ENCODE results near the gene C17orf107. TPM values are rescaled to one million over a fixed set of nuclear protein-coding genes. Genes with fewer than 3 reads are reported as not detected.

Gene C17orf107
- total RNA-seq, 1 donor from 2014 or later = 1.1 TPM

GRCh38 chr17:4947010-4947410, 47.7 kb downstream of the C17orf107 start:
- Histone ChIP-seq H3F3A (ENCODE audit: low read depth) (peaks cover 89% of the 10 kb centered on the region), H3K9ac (peak overlapping the region; percentile 62), H3K27me3 (no peaks in the 10 kb centered on the region), H3K9me3 (ENCODE audit: low read depth) (no peaks in the 10 kb centered on the region), H2AFZ (replicated peaks) (no peak overlapping the region), H3K4me3 (peak overlapping the region; percentile 77), H3K4me2 (peak overlapping the region; percentile 87), H3K27ac (peak overlapping the region; percentile 71), H3K4me1 (peaks cover 20% of the 10 kb centered on the region), H3K36me3 (no peaks in the 10 kb centered on the region), H4K20me1 (ENCODE audit: low read depth) (peaks cover 42% of the 10 kb centered on the region), H3K79me2 (ENCODE audit: low read depth) (peaks cover 67% of the 10 kb centered on the region)
- Mint-ChIP-seq H3K27ac (peak overlapping the region; percentile 88), H3K36me3 (peaks cover 24% of the 10 kb centered on the region), H3K4me3 (peak overlapping the region; percentile 93), H3K27me3 (ENCODE audit: insufficient read depth, low read depth) (peaks cover 17% of the 10 kb centered on the region), H3K4me1 (peaks cover 41% of the 10 kb centered on the region), H3K9me3 (no peaks in the 10 kb centered on the region)
- DNase-seq (ENCODE audit: low spot score) = peak; percentile 44
- TF ChIP-seq EZH2 (IDR thresholded peaks at IDR 0.05) = no peak
- TF ChIP-seq, protein P1, sequence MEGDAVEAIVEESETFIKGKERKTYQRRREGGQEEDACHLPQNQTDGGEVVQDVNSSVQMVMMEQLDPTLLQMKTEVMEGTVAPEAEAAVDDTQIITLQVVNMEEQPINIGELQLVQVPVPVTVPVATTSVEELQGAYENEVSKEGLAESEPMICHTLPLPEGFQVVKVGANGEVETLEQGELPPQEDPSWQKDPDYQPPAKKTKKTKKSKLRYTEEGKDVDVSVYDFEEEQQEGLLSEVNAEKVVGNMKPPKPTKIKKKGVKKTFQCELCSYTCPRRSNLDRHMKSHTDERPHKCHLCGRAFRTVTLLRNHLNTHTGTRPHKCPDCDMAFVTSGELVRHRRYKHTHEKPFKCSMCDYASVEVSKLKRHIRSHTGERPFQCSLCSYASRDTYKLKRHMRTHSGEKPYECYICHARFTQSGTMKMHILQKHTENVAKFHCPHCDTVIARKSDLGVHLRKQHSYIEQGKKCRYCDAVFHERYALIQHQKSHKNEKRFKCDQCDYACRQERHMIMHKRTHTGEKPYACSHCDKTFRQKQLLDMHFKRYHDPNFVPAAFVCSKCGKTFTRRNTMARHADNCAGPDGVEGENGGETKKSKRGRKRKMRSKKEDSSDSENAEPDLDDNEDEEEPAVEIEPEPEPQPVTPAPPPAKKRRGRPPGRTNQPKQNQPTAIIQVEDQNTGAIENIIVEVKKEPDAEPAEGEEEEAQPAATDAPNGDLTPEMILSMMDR (IDR thresholded peaks at IDR 0.05) = no peak
- TF ChIP-seq EZH2phosphoT487 (IDR thresholded peaks at IDR 0.05) = no peak

- Histone ChIP-seq H3K27ac (peak overlapping the region; percentile 71), H3F3A (ENCODE audit: low read depth) (peaks cover 89% of the 10 kb centered on the region), H3K9ac (peak overlapping the region; percentile 62), H3K4me2 (peak overlapping the region; percentile 87), H4K20me1 (ENCODE audit: low read depth) (peaks cover 39% of the 10 kb centered on the region), H3K4me3 (peak overlapping the region; percentile 77), H2AFZ (replicated peaks) (peak overlapping the region; percentile 39), H3K36me3 (no peaks in the 10 kb centered on the region), H3K27me3 (no peaks in the 10 kb centered on the region), H3K79me2 (ENCODE audit: low read depth) (peaks cover 61% of the 10 kb centered on the region), H3K4me1 (peaks cover 22% of the 10 kb centered on the region), H3K9me3 (ENCODE audit: low read depth) (no peaks in the 10 kb centered on the region)
- Mint-ChIP-seq H3K36me3 (peaks cover 24% of the 10 kb centered on the region), H3K27ac (peak overlapping the region; percentile 93), H3K4me1 (peaks cover 40% of the 10 kb centered on the region), H3K27me3 (ENCODE audit: insufficient read depth, low read depth) (peaks cover 16% of the 10 kb centered on the region), H3K9me3 (no peaks in the 10 kb centered on the region), H3K4me3 (peak overlapping the region; percentile 93)
- DNase-seq (ENCODE audit: low spot score) = peak; percentile 81
- TF ChIP-seq EZH2 (IDR thresholded peaks at IDR 0.05) (no peak), EZH2phosphoT487 (IDR thresholded peaks at IDR 0.05) (no peak)
- TF ChIP-seq, protein P1 (IDR thresholded peaks at IDR 0.05) = no peak
Observed at GRCh38 chr17:4947411-4948165, 48.3 kb downstream of the C17orf107 start.

DNA sequence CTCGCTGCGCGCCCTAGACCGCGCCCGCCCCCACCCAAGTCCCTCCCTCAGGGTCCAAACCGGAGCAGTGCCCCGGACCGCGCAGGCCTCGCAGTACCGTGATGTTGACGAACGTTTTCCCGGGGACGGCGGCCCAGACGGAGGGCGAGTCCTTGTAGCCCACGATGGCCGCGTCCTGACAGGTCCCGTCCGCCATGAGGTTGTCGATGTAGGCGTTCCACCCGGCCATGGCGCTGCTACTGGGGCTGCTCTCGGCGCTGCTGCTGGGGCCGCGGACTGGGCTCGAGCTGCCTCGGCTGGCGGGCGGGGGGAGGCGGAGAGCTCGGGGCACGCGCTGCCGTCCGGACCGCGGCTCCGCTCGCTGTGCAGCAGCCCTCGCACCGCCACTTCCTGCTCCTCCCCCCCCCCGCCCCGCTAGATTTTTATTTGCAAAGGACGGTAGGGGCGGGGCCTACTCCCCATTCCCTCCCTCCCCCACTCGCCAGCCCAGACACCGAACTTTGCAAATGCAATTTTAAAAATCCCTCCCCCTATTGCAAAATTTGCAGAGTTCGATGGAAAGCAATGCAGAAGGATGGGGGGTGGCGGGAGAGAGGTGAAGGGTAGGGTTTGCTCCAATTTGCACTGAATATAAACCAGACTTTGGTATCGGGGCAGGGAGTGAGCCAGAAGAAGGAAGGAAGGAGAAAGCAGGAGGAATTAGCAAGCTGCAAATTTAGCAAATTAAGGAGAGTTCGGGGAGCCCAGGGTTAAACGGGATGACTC, 49.0 kb downstream of the C17orf107 start, which contains the start of gene PFN1:
Gene PFN1 (minus strand): TSS at position 365 of the 765 bp plus-strand sequence. CDS start 136 bp downstream, at position 229.
- Histone ChIP-seq H3K27me3 (no peaks in the 10 kb centered on the region), H3F3A (ENCODE audit: low read depth) (peaks cover 86% of the 10 kb centered on the region), H3K9ac (peak within 1 kb of the TSS; percentile 62), H3K4me1 (peaks cover 22% of the 10 kb centered on the region), H3K9me3 (ENCODE audit: low read depth) (no peaks in the 10 kb centered on the region), H3K4me3 (peak within 1 kb of the TSS; percentile 77), H4K20me1 (ENCODE audit: low read depth) (peaks cover 34% of the 10 kb centered on the region), H3K36me3 (no peaks in the 10 kb centered on the region), H3K79me2 (ENCODE audit: low read depth) (peaks cover 53% of the 10 kb centered on the region), H3K27ac (peak within 1 kb of the TSS; percentile 85), H2AFZ (replicated peaks) (peak within 1 kb of the TSS; percentile 65), H3K4me2 (peak within 1 kb of the TSS; percentile 87)
- H3K4me3 Mint-ChIP-seq = peak within 1 kb of the TSS; percentile 93
- H3K36me3 Mint-ChIP-seq = peaks cover 18% of the 10 kb centered on the region
- H3K27ac Mint-ChIP-seq = peak within 1 kb of the TSS; percentile 93
- peaks cover 15% of the 10 kb centered on the region for H3K27me3 Mint-ChIP-seq (ENCODE audit: insufficient read depth, low read depth)
- H3K4me1 Mint-ChIP-seq = peaks cover 41% of the 10 kb centered on the region
- peak; percentile 88 for DNase-seq (ENCODE audit: low spot score)
- H3K9me3 Mint-ChIP-seq = no peaks in the 10 kb centered on the region
- TF ChIP-seq, protein P1 (IDR thresholded peaks at IDR 0.05) = no peak
- TF ChIP-seq EZH2 (IDR thresholded peaks at IDR 0.05) (no peak), EZH2phosphoT487 (IDR thresholded peaks at IDR 0.05) (no peak)
